Astrocyte (in vitro differentiated cells and primary cell): ENCODE results near the gene HM13. TPM values are rescaled to one million over a fixed set of nuclear protein-coding genes. Genes with fewer than 3 reads are reported as not detected.

ENCODE experiments used
- DNase-seq: peaks from one replicate; pipeline ENCODE4 v3.0.0-alpha.2; 2010; ENCODE audit warnings: low read depth
- FAIRE-seq: peaks from 2 replicates; lab custom pipeline; 2011; peaks lifted over from hg19 to GRCh38; lab: Jason Lieb, UNC
- H2AFZ ChIP-seq: 2 replicates; pipeline ENCODE4 v1.6.0; 2012; ENCODE audit warnings: low read depth, low read length, inconsistent platforms
- H3K27ac ChIP-seq: 2 replicates; pipeline ENCODE4 v1.5.1; 2011; ENCODE audit warnings: low read depth, low read length, inconsistent platforms
- H3K27me3 ChIP-seq: 2 replicates; pipeline ENCODE4 v1.6.0; 2011; ENCODE audit warnings: low read length, inconsistent platforms; ENCODE audit not compliant: insufficient read depth
- H3K36me3 ChIP-seq: 2 replicates; pipeline ENCODE4 v1.5.1; 2011; ENCODE audit warnings: low read length, inconsistent platforms; ENCODE audit not compliant: insufficient read depth
- H3K4me1 ChIP-seq: 2 replicates; pipeline ENCODE4 v1.5.1; 2011; ENCODE audit warnings: low read length, inconsistent platforms; ENCODE audit not compliant: insufficient read depth
- H3K4me2 ChIP-seq: 2 replicates; pipeline ENCODE4 v1.6.0; 2012; ENCODE audit warnings: low read length, inconsistent platforms
- H3K4me3 ChIP-seq: 2 replicates; pipeline ENCODE4 v1.5.1; 2011; ENCODE audit warnings: low read depth, mild to moderate bottlenecking, low read length, inconsistent platforms; ENCODE audit not compliant: insufficient read depth
- H3K79me2 ChIP-seq: 2 replicates; pipeline ENCODE4 v1.6.0; 2012; ENCODE audit warnings: mild to moderate bottlenecking, low read length, inconsistent platforms; ENCODE audit not compliant: insufficient read depth
- H3K9ac ChIP-seq: 2 replicates; pipeline ENCODE4 v1.6.0; 2012; ENCODE audit warnings: mild to moderate bottlenecking, low read length, inconsistent platforms
- H3K9me3 ChIP-seq: 2 replicates; pipeline ENCODE4 v1.5.1; 2012; ENCODE audit warnings: low read depth, mild to moderate bottlenecking, low read length, inconsistent platforms; ENCODE audit not compliant: insufficient read depth
- H4K20me1 ChIP-seq: 2 replicates; pipeline ENCODE4 v1.6.0; 2012; ENCODE audit warnings: low read length, inconsistent platforms; ENCODE audit not compliant: insufficient read depth
- H3K27ac Mint-ChIP-seq: one replicate; pipeline ENCODE4 v1.8.0; 2021; ENCODE audit warnings: mild to moderate bottlenecking, mixed read lengths; ENCODE audit not compliant: unreplicated experiment
- H3K27me3 Mint-ChIP-seq: one replicate; pipeline ENCODE4 v1.8.0; 2021; ENCODE audit warnings: low read depth, mixed read lengths; ENCODE audit not compliant: unreplicated experiment
- H3K36me3 Mint-ChIP-seq: one replicate; pipeline ENCODE4 v1.8.0; 2021; ENCODE audit warnings: low read depth, mixed read lengths; ENCODE audit not compliant: unreplicated experiment
- H3K4me1 Mint-ChIP-seq: one replicate; pipeline ENCODE4 v1.8.0; 2021; ENCODE audit warnings: low read depth, mixed read lengths; ENCODE audit not compliant: unreplicated experiment
- H3K4me3 Mint-ChIP-seq: one replicate; pipeline ENCODE4 v1.8.0; 2021; ENCODE audit warnings: mild to moderate bottlenecking, moderate library complexity, mixed read lengths; ENCODE audit not compliant: unreplicated experiment
- H3K9me3 Mint-ChIP-seq: one replicate; pipeline ENCODE4 v1.8.0; 2021; ENCODE audit warnings: mild to moderate bottlenecking, mixed read lengths; ENCODE audit not compliant: unreplicated experiment
- EZH2 ChIP-seq: IDR thresholded peaks from 2 replicates; pipeline ENCODE4 v1.6.1; 2012; ENCODE audit warnings: mild to moderate bottlenecking, low read length, inconsistent platforms; ENCODE audit not compliant: insufficient read depth
- total RNA-seq: library from RNA; stranded (reverse); gene quantifications from 2 replicates; pipeline ENCODE4 v1.2.1, GENCODE V29; 2021
- TF ChIP-seq, protein P1 (sequence below): IDR thresholded peaks from 2 replicates; pipeline ENCODE4 v1.5.1; 2011; ENCODE audit warnings: low read depth, mild to moderate bottlenecking, inconsistent platforms, low read length, moderate library complexity; ENCODE audit not compliant: insufficient read depth

HM13 gene
- total RNA-seq, 1 donor from 2014 or later, result 399 TPM

DNA sequence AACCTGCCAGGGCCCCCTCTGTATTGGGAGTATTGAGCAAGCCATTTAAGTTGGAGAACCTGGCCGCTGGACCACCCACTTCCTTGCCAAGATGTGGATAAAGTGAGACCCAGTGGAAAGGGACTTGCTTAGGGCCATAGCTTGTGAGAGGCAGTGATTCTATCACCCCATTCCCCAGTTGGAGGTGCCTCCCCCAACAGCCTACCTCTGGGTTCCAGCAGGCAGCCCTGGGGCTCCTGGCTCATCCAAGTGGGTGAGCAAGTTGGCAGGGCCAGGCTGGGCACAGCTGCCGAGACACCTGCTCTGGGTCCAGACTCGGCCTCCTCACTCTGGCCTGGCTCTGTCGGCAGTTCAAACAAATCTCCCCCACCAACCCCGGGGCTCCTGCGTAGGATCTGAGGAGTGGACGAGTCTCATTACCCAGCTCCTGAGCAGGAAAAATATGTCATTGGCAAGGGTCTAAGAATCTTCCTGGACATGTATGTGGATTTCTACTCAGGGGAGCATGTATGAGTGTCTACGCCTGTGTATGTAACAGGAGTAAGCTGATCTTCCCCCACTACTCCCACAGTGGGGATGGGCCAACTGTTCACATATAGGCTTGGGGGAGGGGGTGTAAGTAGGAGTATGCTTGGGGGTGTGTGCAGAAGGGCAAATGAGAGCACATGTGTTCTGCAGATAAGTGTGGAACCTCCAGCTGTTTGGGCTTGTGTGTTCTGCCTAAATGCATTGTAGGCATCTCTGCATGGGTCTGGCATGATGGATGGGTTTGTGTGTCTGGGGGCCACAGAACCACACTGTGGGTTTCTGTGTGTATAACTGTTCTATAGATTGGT, 92.8 kb downstream of the HM13 start:
- no peak for FAIRE-seq
- Mint-ChIP-seq H3K27ac (peak overlapping the region; percentile 79), H3K27me3 (no peaks in the 10 kb centered on the region), H3K9me3 (no peaks in the 10 kb centered on the region), H3K4me3 (peak overlapping the region; percentile 98), H3K36me3 (no peaks in the 10 kb centered on the region), H3K4me1 (peaks cover 34% of the 10 kb centered on the region)
- peak overlapping the region; percentile 97 for H3K9ac ChIP-seq
- peak overlapping the region; percentile 89 for H3K4me2 ChIP-seq
- peak overlapping the region; percentile 98 for H3K27ac ChIP-seq
- H2AFZ ChIP-seq, result no peak overlapping the region
- no peaks in the 10 kb centered on the region for H3K36me3 ChIP-seq
- peak overlapping the region; percentile 91 for H3K4me3 ChIP-seq
- no peaks in the 10 kb centered on the region for H3K9me3 ChIP-seq
- H3K27me3 ChIP-seq, result no peaks in the 10 kb centered on the region
- peaks cover 31% of the 10 kb centered on the region for H3K79me2 ChIP-seq
- peak; percentile 81 for DNase-seq
- TF ChIP-seq, protein P1, sequence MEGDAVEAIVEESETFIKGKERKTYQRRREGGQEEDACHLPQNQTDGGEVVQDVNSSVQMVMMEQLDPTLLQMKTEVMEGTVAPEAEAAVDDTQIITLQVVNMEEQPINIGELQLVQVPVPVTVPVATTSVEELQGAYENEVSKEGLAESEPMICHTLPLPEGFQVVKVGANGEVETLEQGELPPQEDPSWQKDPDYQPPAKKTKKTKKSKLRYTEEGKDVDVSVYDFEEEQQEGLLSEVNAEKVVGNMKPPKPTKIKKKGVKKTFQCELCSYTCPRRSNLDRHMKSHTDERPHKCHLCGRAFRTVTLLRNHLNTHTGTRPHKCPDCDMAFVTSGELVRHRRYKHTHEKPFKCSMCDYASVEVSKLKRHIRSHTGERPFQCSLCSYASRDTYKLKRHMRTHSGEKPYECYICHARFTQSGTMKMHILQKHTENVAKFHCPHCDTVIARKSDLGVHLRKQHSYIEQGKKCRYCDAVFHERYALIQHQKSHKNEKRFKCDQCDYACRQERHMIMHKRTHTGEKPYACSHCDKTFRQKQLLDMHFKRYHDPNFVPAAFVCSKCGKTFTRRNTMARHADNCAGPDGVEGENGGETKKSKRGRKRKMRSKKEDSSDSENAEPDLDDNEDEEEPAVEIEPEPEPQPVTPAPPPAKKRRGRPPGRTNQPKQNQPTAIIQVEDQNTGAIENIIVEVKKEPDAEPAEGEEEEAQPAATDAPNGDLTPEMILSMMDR, result no peak
- no peak for TF ChIP-seq EZH2
- peaks cover 24% of the 10 kb centered on the region for H4K20me1 ChIP-seq
- peaks cover 49% of the 10 kb centered on the region for H3K4me1 ChIP-seq

- H3K27ac ChIP-seq, result peak overlapping the region; percentile 98
- Mint-ChIP-seq H3K4me3 (peak overlapping the region; percentile 98), H3K4me1 (peaks cover 31% of the 10 kb centered on the region)
Observed at GRCh38 chr20:31607640-31608250, 93.5 kb downstream of the HM13 start.

More at GRCh38 chr20:31607640-31608250, 93.5 kb downstream of the HM13 start:
- no peaks in the 10 kb centered on the region for H3K27me3 Mint-ChIP-seq
- no peaks in the 10 kb centered on the region for H3K9me3 Mint-ChIP-seq
- no peaks in the 10 kb centered on the region for H3K36me3 Mint-ChIP-seq
- Histone ChIP-seq H3K4me1 (peaks cover 45% of the 10 kb centered on the region), H3K79me2 (peaks cover 31% of the 10 kb centered on the region), H3K4me3 (peak overlapping the region; percentile 91), H4K20me1 (peaks cover 24% of the 10 kb centered on the region), H3K9ac (peak overlapping the region; percentile 97), H3K27me3 (no peaks in the 10 kb centered on the region), H2AFZ (no peak overlapping the region), H3K36me3 (no peaks in the 10 kb centered on the region), H3K9me3 (no peaks in the 10 kb centered on the region), H3K4me2 (peak overlapping the region; percentile 89)
- TF ChIP-seq EZH2, result no peak
- TF ChIP-seq, protein P1, result no peak
- DNase-seq (no peak), FAIRE-seq (no peak)
- peak overlapping the region; percentile 22 for H3K27ac Mint-ChIP-seq
